ENCODE data around the gene RAB4A. TPM values are rescaled to one million over a fixed set of nuclear protein-coding genes. Genes with fewer than 3 reads are reported as not detected.

The RAB4A gene
- total RNA-seq, 1 experiment from 2014 or later, result 98.9 TPM

- H3K9me3 Mint-ChIP-seq (ENCODE audit: unreplicated experiment), result no peaks in the 10 kb centered on the region
- Histone ChIP-seq H3K9me3 (no peaks in the 10 kb centered on the region), H3K4me3 (ENCODE audit: low read depth, low read length) (no peak overlapping the region), H3K4me1 (no peaks in the 10 kb centered on the region), H3K27me3 (replicated peaks; ENCODE audit: control insufficient read depth, insufficient read depth, low read length) (no peaks in the 10 kb centered on the region), H3K36me3 (ENCODE audit: control insufficient read depth, insufficient read depth, low read length) (no peaks in the 10 kb centered on the region)
- intact Hi-C loops (cut with micrococcal nuclease; ENCODE audit: unreplicated experiment), result no loop called here
- H3K36me3 Mint-ChIP-seq (ENCODE audit: insufficient read depth, unreplicated experiment), result peaks cover 49% of the 10 kb centered on the region
- no peaks in the 10 kb centered on the region for H3K27me3 Mint-ChIP-seq (ENCODE audit: insufficient read depth, unreplicated experiment)
- H3K27ac Mint-ChIP-seq (ENCODE audit: unreplicated experiment), result no peak overlapping the region
- CTCF ChIA-PET, result no interaction called here
- no peak overlapping the region for H3K4me3 Mint-ChIP-seq (ENCODE audit: unreplicated experiment)
- H3K4me1 Mint-ChIP-seq (ENCODE audit: low read depth, unreplicated experiment), result no peaks in the 10 kb centered on the region
- BruUV-seq (replicated peaks), result no TSS peak
- POLR2A ChIA-PET, result no interaction called here
- DNase-seq, result no peak
- TF ChIP-seq CTCF (IDR thresholded peaks at IDR 0.05; ENCODE audit: insufficient read depth in 1 of 2, low read depth in 1 of 2, low read length in 1 of 2, severe bottlenecking in 1 of 2, unreplicated experiment in 1 of 2), result no peak
These were observed 48.6 kb downstream of the RAB4A start for GRCh38 chr1:229319487-229319886.

DNA sequence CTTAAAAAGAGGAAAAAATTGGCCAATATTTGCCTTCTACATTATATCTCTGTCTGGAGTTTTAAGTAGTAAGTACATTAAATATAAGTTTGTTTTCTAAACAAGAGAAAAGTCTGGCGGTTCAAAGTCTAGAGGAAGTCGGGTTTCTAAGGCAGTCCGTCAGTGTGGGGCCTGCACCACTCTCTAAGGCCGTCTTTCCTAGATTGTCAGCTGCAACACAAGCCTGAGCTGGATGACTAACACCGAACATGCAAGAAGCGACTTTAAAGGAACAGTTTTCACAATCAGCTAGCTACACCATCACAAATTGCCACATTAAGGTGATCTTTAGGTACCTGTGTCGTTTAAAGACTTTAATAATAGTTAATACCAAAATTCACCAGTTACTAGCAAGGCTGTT, 52.3 kb downstream of the RAB4A start:
- H3K27ac Mint-ChIP-seq (ENCODE audit: unreplicated experiment), result no peak overlapping the region
- no peaks in the 10 kb centered on the region for H3K36me3 ChIP-seq (ENCODE audit: control insufficient read depth, insufficient read depth, low read length)

GRCh38 chr1:229323885-229324553, 53.1 kb downstream of the RAB4A start:
- CTCF ChIA-PET, result no interaction called here
- DNase-seq, result no peak
- intact Hi-C loops (cut with micrococcal nuclease; ENCODE audit: unreplicated experiment), result no loop called here
- no peaks in the 10 kb centered on the region for H3K27me3 Mint-ChIP-seq (ENCODE audit: insufficient read depth, unreplicated experiment)
- Histone ChIP-seq H3K27me3 (replicated peaks; ENCODE audit: control insufficient read depth, insufficient read depth, low read length) (no peaks in the 10 kb centered on the region), H3K4me3 (ENCODE audit: low read depth, low read length) (no peak overlapping the region), H3K36me3 (ENCODE audit: control insufficient read depth, insufficient read depth, low read length) (no peaks in the 10 kb centered on the region), H3K4me1 (no peaks in the 10 kb centered on the region), H3K9me3 (no peaks in the 10 kb centered on the region)
- no peaks in the 10 kb centered on the region for H3K9me3 Mint-ChIP-seq (ENCODE audit: unreplicated experiment)
- no peaks in the 10 kb centered on the region for H3K4me1 Mint-ChIP-seq (ENCODE audit: low read depth, unreplicated experiment)
- no peak overlapping the region for H3K4me3 Mint-ChIP-seq (ENCODE audit: unreplicated experiment)
- no peak overlapping the region for H3K27ac Mint-ChIP-seq (ENCODE audit: unreplicated experiment)
- POLR2A ChIA-PET, result no interaction called here
- BruUV-seq (replicated peaks), result no TSS peak
- peaks cover 54% of the 10 kb centered on the region for H3K36me3 Mint-ChIP-seq (ENCODE audit: insufficient read depth, unreplicated experiment)
- TF ChIP-seq CTCF (IDR thresholded peaks at IDR 0.05; ENCODE audit: insufficient read depth in 1 of 2, low read depth in 1 of 2, low read length in 1 of 2, severe bottlenecking in 1 of 2, unreplicated experiment in 1 of 2), result no peak

More for the DNA sequence above, 52.3 kb downstream of the RAB4A start:
- Mint-ChIP-seq H3K27me3 (ENCODE audit: insufficient read depth, unreplicated experiment) (no peaks in the 10 kb centered on the region), H3K9me3 (ENCODE audit: unreplicated experiment) (no peaks in the 10 kb centered on the region), H3K4me3 (ENCODE audit: unreplicated experiment) (no peak overlapping the region), H3K36me3 (ENCODE audit: insufficient read depth, unreplicated experiment) (peaks cover 57% of the 10 kb centered on the region), H3K4me1 (ENCODE audit: low read depth, unreplicated experiment) (no peaks in the 10 kb centered on the region)
- DNase-seq, result no peak
- Histone ChIP-seq H3K4me3 (ENCODE audit: low read depth, low read length) (no peak overlapping the region), H3K4me1 (no peaks in the 10 kb centered on the region), H3K27me3 (replicated peaks; ENCODE audit: control insufficient read depth, insufficient read depth, low read length) (no peaks in the 10 kb centered on the region), H3K9me3 (no peaks in the 10 kb centered on the region)
- intact Hi-C loops (cut with micrococcal nuclease; ENCODE audit: unreplicated experiment), result no loop called here
- ChIA-PET CTCF (no interaction called here), POLR2A (no interaction called here)
- BruUV-seq (replicated peaks), result no TSS peak
- TF ChIP-seq CTCF (IDR thresholded peaks at IDR 0.05; ENCODE audit: insufficient read depth in 1 of 2, low read depth in 1 of 2, low read length in 1 of 2, severe bottlenecking in 1 of 2, unreplicated experiment in 1 of 2), result no peak
